Fibroblast of upper back skin (primary cell): ENCODE results near the gene PPP3CB.
A peak's percentile ranks its signal among the peaks of the same experiment; 100 is the strongest.

Source experiments
- DNase-seq: peaks from one replicate; pipeline ENCODE4 v3.0.0-alpha.2; 2013

PPP3CB gene

DNA sequence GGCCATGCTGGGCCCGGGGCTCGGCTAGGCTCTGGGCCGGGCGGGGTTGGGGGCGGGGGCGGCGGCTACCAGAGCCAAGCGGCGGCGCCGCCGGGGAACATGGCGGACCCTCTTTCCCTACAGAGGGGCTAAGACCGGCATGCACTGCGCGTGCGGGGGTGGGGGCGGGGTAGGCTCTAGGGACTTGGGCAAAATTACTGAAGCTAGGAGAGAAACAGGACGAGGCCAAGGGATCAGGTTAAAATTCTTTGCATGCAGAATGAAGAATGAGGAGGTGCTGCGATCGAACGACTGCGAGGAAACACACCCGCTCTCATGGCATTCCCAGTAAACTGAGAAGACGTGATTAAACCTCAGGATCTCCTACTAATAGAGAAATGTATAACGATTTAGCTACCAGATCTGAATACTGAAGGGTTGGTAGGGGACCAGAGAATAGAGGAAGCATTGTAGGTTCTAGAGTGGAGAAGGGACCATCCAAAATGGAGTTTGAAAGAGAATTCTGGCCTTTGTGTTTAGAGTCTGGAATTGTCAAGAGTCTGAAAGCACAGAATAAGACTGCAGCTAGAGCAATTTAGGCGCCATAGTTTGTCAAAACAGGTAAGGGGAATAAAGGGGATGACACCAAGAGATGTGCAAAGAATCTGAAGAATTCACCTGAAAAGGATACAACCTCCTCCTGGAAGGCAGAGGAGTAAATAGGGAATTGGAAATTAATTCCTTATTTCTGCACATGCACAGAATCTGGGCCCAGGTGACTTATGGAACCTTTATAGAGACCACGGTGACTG is at the start of gene PPP3CB:
TSS of gene PPP3CB (minus strand) at position 141 of the 791 bp plus-strand sequence. CDS start at position 6, 135 bp downstream.
- DNase-seq = peak; percentile 97

DNA sequence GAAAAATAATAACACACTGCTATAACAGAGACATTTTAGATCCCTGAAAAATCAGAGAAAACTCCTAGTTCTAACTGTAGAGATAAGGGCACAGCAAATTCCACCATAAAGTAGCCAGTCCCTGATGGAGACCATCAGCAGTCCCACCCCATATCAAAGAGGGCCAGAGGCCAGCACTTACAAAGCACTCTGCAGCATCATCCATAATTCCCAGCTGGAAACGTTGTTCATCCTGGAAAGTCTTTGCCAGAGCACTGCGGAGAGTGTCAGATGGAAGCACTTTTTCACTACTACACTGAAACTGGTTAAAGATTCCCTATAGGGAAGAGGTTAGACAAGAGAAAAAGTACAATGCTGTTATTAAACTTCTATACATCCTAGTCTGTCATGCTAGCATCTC is 49.5 kb upstream of the PPP3CB start:
- DNase-seq = no peak

DNA sequence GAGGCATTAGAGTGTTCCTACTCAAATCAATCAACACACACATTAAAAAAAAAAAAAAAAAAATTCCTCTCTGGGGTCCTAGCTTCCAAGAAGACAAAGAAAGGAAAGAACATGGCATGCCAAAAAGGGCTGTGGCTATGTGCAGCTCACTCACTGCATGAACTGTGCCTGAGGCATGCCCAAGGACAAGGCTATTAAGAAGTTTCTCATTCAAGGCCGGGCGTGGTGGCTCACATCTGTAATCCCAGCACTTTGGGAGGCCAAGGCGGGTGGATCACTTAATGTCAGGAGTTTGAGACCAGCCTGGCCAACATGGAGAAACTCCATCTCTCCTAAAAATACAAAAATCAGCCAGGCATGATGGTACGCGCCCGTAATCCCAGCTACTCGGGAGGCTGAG is 41.9 kb upstream of the PPP3CB start:
- DNase-seq = no peak

DNA sequence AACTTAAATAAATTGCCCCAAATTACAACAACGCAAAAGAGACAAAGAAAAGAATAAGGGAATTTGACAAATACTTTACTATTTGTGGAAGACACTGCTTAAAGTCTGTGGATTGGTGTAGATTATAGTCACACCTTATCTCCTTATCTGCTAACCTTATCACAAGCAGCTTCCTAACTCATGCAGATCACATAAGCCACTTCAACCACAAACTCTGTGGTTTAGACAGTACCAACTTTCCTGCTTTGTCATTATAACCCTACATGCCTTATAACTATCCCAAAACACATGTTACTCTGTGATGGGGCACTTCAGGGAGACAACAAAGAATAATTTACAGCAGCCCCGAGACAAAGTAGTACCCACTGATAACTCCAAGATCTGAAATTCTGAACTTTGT is 41.5 kb upstream of the PPP3CB start:
- DNase-seq = no peak

DNA sequence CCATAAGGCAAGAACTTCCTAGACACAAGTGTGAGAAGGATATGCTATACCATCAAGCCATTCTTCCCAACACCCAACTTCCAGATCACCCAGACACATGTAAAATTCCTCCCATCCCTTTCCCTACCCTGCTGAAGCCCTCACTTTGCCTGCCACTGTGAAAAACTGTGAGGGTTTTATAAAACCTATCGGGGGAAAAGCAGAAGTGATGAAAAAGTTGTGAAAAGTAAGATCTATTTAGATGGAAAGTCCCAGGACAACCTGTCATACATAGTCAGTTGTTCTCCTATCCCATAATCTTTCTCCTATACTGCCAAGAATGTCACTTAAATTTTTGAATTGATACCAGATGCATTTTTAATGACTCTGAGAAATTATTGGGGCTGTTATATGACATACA is 39.0 kb upstream of the PPP3CB start:
- no peak for DNase-seq

DNA sequence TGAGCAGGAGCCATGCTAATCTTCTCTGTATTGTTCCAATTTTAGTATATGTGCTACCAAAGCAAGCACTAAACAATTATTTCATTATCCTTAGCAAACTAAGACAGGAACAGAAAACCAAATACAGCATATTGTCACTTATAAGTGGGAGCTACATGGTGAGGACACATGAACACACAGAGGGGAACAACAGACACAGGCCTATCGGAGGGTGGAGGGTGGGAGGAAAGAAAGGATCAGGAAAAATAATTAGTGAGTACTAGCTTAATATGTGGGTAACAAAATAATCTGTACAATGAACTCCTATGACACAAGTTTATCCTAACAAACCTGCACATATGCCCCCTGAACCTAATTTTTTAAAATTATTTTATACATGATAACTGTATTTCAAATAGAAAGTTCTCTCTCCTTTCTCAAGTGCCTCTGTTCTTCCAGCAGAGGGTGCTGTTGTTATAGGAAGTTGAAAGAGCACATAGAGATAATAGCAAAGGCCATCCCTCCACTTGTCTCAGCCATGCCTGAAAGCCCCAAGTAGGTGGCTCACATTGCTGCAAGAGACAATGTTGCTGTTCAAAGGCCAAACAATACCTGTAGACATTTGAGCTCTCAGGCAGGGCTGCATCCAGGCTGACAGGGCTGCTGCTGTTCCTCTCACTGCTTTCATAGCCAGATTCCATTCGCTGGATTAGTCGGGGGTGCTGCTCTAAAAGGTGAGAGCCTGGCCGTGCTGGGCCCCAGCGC is 33.4 kb upstream of the PPP3CB start:
- DNase-seq = peak; percentile 82

DNA sequence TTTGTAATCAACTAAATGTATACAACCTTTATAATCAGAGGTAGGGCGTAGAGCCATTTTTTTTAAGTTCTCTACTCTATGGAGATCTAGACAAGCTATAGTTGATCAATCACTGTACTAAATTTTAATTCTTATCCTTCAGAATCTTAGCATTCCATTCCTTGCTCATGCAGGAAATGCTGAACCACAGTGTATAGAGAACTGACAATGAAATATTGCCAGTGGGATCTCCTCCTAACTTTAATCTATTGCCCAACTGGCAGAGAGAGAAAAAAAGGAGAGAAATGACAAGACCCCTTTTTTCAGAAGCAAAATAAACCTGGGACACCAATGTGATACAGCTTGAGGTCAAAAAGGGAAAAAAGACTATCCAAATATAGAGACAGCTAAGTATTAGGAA is 26.4 kb upstream of the PPP3CB start:
- peak; percentile 55 for DNase-seq

DNA sequence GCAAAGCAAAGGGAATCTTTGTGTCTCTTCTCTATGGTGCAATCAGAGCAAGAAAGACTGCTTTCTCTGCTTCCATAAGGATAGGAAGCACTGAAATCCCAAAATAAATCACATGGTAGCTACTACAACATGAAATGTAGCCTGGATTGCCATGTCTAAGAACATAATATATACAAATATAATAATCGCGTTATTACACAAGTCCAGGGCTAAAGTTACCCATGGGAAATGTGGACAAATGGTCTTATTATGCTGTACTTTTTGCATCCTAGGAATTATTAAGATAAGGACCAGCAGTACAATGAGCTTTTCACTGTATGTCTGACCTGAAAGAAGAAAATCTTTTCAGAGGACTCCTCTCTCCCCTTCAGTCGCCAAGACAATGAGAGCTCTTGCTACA is 23.5 kb upstream of the PPP3CB start:
- no peak for DNase-seq

DNA sequence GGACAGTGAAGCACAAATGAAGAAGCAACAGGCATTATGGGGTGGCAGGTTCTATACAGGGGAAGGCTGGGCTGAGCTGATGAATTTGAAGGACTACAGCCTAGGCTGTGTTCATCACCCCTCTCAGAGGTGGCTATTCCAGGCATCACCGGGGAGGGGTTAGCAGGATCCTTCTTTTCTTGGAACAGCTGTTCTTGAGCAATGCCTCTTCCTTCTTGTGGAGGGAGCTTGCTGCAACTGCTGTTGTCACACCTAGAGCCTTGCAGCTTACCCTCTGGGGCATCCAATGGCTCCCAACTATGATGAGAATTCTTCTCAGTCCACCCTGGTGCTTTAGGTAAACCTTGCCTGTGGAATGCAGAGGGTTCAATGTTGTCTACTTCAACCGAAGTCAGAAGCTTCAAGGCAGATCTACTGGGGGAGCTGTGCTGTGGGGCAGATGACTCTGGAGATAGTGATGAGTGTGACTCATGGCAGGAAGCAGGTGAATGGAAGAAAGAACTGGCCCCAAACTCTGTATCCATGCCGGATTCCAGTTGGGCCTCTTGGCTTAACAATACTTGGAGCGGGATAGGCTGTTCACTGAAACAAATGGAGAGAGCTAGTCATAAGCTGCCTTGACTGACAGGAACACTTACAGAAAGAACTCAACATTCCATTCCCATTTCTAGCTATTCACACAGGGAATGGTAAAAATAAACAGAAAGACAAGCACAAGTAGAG is 21.5 kb upstream of the PPP3CB start:
- DNase-seq = peak; percentile 38

DNA sequence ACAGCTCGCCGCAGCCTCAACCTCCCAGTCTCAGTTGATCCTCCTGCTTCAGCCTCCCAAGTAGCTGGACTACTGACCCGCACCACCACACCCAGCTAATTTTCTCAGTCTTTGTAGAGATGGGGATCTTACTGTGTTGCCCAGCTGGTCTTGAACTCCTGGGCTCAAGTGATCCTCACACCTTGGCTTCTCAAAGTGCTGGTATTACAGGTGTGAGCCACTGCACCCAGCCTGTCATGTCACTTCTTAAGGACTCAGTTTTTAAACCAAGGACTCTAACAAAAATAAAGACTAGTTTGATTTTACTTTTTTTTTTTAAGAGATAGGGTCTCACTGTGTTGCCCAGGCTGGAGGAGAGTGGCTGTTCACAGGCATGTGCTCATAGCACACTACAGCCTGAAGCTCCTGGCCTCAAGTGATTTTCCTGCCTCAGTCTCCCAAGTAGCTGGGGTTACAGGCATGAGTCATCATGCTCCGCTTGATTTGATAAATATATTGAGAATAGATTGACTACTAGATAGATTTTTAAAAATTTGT is 16.5 kb upstream of the PPP3CB start:
- no peak for DNase-seq

DNA sequence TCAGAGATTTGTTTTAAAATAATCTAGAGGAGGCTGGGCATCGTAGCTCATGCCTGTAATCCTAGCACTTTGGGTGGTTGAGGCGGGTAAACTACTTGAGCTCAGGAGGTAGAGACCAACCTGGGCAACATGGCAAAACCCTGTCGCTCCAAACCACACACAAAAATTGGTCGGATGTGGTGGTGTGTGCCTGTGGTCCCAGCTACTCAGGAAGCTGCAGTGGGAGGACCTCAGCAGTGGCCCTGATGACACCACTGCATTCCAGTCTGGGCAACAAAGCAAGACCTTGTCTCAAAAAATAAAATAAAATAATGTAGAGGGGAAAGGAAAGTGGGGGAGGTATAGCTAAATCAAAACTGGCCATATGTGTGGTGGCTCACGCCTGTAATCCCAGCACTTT is 13.9 kb upstream of the PPP3CB start:
- no peak for DNase-seq

DNA sequence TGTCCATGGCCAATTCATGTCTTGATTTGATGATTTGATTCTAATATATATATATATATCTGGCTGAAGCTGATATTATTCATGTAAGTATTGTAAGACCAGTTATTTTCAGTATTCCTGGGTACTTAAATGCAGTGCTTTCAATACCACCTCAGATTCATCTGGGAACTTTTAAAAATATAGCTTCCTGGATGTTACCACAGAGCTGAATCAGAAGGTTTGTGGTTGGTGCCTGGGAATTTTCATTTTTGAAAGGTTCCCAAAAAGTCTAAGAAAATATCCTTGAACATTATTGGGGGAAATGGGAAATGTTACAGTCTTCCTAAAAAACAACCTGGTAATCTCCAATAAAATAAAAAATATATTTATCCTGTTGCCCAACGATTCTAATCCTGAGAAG is 10.7 kb upstream of the PPP3CB start:
- peak; percentile 59 for DNase-seq

DNA sequence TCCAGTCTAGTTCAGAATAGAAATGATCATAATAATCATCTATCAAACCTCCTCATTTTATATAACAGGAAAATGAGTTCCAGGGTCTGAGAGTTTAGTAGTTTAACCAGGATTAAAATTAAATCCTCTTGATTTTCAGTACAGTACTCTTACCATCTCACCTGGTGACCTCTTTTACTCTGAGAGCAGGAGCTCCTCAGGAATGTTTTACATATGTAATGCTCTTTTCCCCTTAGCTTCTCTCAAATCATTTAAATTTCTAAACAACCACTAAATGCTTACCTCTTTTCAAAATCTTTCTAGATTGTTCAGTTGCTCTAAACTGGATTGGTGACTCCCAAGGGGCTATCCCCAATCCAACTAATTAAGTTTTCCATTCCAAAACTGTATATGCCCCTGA is 10.2 kb upstream of the PPP3CB start:
- no peak for DNase-seq

DNA sequence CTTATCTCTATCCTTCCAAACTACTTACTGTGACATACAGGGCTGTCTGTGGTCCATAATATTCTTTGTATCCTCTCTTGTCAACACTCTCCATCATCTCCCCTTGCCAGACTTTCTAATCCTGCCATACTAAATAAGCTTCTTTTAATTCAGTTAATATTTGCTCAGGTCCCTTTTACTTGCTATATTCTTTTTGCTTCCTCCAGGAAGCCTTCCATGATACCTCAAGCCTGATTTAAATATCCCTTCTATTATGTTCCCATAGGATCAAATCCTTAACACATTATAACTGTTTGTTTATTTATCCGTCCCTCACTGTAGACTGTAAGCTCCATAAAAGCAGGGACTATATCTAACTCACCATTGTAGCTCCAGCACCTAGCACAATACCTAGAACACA is 7.2 kb upstream of the PPP3CB start:
- DNase-seq = no peak

DNA sequence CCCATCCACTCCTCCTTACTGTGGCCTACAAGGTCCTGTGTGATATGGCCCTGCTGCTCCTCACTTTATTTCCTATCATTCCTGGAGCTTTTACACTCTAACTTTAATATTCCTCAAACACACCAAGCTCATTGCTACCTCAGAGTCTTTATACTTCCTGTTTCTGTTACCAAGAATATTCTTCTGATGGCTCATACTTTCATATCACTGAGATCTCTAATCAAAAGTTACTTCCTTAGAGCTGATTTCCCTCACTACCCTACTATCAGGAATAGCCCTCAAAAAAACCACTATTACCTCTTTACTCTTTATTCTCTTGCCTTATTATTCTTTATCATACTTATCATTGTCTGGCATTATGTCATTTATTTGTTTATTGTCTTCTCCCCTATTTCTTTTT is 5.8 kb upstream of the PPP3CB start:
- no peak for DNase-seq

DNA sequence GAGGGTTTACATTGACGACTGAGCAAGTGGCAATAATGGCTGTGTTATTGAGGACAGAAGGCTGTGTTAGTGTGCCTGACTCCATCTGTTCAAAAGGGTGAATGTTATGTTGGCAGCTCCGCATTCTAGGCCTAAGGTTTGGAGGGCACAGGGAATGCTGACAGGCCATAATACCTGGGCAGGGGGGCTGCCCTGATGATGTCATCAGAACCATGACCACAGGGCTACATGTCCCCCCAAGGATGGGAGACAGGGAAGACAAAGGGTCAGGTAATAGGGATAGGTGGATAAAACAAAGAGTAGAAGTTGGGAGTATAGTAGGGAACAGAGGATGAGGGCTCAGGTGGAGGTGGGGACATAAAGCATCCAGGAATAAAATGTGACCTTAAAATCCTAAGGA is 1.8 kb upstream of the PPP3CB start:
- DNase-seq = no peak

DNA sequence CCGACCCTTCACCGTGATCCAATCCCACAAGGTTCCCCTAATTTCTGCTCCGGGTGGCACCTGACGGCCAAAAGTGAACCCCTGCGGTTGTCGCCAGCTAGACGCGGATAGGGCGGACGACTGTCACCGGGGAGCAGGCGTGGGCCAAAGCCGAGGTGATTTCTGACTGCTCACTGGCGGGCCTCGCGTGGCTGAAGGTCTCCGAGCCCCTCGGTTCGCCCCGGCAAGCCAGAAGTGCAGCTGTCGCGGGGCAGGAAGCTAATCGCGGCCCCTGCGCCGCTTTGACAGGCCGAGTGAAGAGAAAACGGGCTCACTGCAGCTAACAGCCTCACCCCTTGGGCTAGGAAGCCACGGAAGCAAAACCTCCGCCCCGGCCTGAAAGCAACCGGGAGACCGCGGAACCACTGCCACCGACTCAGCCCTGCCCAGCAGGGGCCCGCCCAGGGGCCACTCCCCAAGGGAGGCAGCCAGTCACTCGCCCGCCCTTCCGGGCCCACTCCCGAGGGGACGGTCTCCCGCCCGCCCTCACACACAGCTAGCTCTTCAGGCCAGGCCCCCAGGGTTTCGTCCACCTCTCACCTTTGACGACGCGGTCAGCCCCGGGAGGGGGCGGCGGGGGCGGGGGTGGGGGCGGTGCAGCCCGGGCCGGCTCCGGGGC is 469 bp downstream of the PPP3CB start:
- DNase-seq = peak; percentile 87

DNA sequence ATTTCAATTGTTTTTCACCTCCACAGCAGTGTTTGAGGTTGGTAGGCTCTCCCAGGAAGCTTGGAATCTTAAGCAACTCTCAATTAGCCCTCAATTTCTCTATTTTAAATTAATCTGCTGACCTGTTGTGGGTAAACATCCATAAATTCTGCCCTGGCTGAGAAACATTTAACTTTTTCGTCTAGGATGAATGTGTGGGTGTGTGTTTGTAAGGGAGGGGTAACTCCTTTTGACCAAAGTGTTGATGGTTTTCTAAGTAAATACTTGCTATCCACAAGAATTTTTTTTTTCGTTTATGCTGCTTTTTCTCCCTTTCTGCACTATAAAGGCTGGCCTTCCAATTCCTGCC is 973 bp downstream of the PPP3CB start:
- no peak for DNase-seq

DNA sequence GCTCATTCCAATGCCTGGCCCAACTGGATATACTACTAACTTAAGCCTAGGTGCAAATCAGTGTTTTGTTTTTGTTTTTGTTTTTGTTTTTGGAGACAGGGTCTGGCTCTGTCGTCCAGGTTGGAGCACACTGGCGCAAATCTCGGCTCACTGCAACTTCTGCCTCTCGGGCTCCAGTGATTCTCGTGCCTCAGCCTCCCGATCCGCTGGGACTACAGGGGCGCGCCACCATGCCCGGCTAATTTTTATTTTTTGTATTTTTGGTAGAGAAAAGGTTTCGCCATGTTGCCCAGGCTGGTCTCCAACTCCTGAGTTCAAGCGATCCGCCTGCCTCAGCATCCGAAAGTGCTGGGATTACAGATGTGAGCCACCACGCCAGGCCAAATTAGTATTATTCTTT is 1.6 kb downstream of the PPP3CB start:
- DNase-seq = no peak

DNA sequence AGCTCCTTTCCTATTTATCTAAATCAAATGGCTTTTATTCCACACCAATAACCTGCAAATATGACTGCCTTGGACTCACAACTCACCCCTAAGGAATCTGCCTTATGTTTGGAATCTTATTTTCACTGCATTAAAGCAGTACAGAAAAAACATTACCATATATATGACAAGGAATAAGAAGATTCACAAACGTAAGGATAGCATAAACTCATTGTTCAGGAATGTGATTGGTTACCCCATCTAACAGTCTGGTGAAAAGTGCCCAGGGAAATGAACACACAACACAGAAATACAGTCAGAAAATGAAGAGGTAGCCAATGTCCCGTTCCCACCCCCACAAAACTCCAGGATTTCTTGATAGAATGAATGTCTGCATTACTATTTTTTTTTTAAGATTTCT is 2.0 kb downstream of the PPP3CB start:
- DNase-seq = peak; percentile 93

DNA sequence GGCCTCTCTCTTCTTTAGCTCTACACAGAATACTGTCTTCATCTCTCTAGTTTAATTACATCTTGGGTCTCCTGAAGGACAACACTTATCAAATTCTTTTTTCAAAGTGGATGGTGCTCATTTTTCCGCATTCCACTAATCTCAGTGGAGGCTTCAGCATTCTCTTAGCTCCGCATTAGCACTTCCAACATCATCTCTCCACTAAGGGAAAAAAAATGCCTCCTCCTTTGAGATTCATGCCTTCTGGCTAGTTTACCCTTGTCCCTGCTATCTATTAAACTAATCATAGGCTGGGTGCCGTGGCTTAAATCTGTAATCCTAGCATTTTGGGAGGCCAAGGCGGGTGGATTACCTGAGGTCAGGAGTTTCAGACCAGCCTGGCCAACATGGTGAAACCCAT is 9.2 kb downstream of the PPP3CB start:
- DNase-seq = no peak

DNA sequence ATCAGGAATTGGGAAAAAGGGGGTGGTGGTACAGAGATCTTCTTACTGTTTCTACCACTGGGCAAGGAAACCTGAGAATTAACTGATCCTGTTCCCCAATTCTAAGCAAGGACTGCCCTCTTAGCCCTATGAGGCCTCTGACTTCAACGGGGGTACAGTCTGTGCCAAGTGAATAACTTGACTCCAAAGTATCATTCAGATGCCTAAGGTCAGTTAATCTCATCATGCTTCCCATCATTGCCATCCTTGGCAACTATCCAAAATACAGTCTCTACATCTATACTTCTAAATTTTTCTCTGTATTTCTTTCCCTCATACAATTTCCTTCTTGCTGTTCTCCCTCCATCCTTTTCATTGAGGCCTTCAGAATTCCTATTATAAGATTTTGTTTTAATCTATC is 10.5 kb downstream of the PPP3CB start:
- DNase-seq = no peak

DNA sequence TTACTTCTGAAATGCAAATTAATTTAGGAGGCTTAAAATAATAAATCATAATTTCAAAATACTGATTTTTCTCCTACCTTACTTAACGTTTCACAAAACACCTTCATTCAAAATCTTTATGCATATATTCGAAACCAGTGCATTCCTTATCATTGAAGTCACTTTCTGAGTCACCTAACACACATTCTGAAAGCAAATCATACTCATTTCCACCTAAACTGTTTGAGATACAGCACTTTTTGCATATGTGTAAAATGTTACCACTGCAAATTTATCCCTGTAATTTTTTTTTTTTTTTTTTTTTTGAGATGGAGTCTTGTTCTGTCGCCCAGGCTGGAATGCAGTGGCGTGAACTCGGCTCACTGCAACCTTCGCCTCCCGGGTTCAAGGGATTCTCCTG is 15.7 kb downstream of the PPP3CB start:
- DNase-seq = peak; percentile 66
